Gastroesophageal sphincter (tissue), 3 donors: ENCODE results near the gene PLCG1.

Experiments
- CTCF ChIP-seq, 4 experiments: fragments of 200-600 bp in 2 of 4; fragments of 450-650 bp in 2 of 4; sonication (generic) in 1 of 4; IDR thresholded peaks; one replicate each; pipeline ENCODE4 v1.5.1; 2017 to 2019; ENCODE audit warnings: antibody characterized with exemption in 4 of 4, mild to moderate bottlenecking in 2 of 4, moderate library complexity in 2 of 4
- POLR2A ChIP-seq, 2 donors: fragments of 450-650 bp; IDR thresholded peaks; one replicate each; pipeline ENCODE4 v1.6.1; 2017; ENCODE audit warnings: antibody characterized with exemption in 2 of 2, mild to moderate bottlenecking in 2 of 2, moderate library complexity in 1 of 2
- POLR2AphosphoS5 ChIP-seq: sonication (generic); formaldehyde crosslinking; IDR thresholded peaks from one replicate; pipeline ENCODE4 v1.6.1; 2017; ENCODE audit warnings: antibody characterized with exemption

DNA sequence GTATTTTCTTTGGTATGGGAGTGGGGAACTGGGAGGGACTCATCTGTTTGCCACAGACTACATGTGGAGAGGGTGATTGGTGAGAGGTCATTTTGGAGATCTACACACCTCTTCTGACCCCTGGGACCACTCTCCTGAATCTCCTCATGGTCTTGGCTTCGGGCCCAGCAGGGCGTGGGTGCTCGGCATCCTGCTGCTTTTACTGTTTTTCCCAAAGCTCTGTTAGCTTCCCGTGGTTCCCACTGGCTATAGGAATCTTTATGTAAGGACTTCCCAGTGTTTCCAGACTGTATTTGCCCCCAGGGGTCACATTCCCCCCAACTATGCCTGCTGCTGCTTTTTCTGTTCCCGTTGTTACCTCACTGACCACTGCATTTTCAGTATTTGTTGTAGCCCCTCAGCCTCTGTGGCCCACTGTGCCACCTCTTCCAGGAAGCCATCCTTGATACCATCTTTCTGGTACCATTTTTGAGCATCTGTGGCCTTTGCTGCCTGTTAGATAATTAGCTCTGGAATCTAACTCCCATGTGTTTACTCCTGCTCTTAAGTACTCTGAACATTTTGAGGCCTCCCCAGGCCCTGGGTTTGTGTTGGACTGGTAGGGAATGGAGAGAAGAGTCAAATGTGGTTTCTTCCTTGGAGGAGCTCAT lies 14.9 kb downstream of the PLCG1 start:
- TF ChIP-seq POLR2AphosphoS5: no peak
- no peak for TF ChIP-seq CTCF (IDR thresholded peaks at IDR 0.05)
- no peak for TF ChIP-seq POLR2A (IDR thresholded peaks at IDR 0.05)
